GM12878 (cell line): ENCODE data around the gene TNFRSF8. TPM values are rescaled to one million over a fixed set of nuclear protein-coding genes. Genes with fewer than 3 reads are reported as not detected.

ENCODE experiments used
- ATF2 ChIP-seq: IDR thresholded peaks from 2 replicates; pipeline ENCODE4 v1.6.1; 2012; ENCODE audit warnings: low read length, inconsistent platforms
- ATF7 ChIP-seq: fragments of 450-650 bp; IDR thresholded peaks from 2 replicates; pipeline ENCODE4 v1.6.1; 2016; ENCODE audit warnings: low read depth, mild to moderate bottlenecking
- BCL3 ChIP-seq: IDR thresholded peaks from 2 replicates; pipeline ENCODE4 v1.6.1; 2011; ENCODE audit warnings: borderline replicate concordance, low read depth, mild to moderate bottlenecking, moderate library complexity, low read length; ENCODE audit not compliant: insufficient read depth, poor library complexity, severe bottlenecking
- BCLAF1 ChIP-seq: fragments of 450-650 bp; IDR thresholded peaks from 2 replicates; pipeline ENCODE4 v1.6.1; 2017; ENCODE audit warnings: antibody characterized with exemption, mild to moderate bottlenecking, moderate library complexity
- EP300 ChIP-seq, 2 experiments: fragments of 150-350 bp in 1 of 2; IDR thresholded peaks; 2 replicates each; pipeline ENCODE4 v1.6.1; 2011 to 2012; ENCODE audit warnings: low read depth in 2 of 2, low read length in 2 of 2, borderline replicate concordance in 1 of 2, improper control_type of control experiment in 1 of 2, inconsistent platforms in 1 of 2; ENCODE audit not compliant: control insufficient read depth in 1 of 2
- IKZF2 ChIP-seq, 2 experiments: fragments of 450-650 bp; IDR thresholded peaks; 2 replicates each; pipeline ENCODE4 v1.6.1; 2017; ENCODE audit warnings: mild to moderate bottlenecking in 2 of 2, moderate library complexity in 2 of 2
- LARP7 ChIP-seq: fragments of 450-650 bp; IDR thresholded peaks from 2 replicates; pipeline ENCODE4 v1.6.1; 2017; ENCODE audit warnings: mild to moderate bottlenecking
- MEF2B ChIP-seq: fragments of 450-650 bp; IDR thresholded peaks from 2 replicates; pipeline ENCODE4 v1.6.1; 2018; ENCODE audit warnings: mild to moderate bottlenecking, moderate library complexity; ENCODE audit not compliant: partially characterized antibody, poor library complexity, severe bottlenecking
- MTA2 ChIP-seq: fragments of 450-650 bp; IDR thresholded peaks from 2 replicates; pipeline ENCODE4 v1.6.1; 2016; ENCODE audit warnings: low read depth, mild to moderate bottlenecking, moderate library complexity
- POLR2A ChIP-seq: IDR thresholded peaks from 2 replicates; pipeline ENCODE4 v1.6.1; 2011; ENCODE audit warnings: low read depth, mild to moderate bottlenecking, low read length
- POLR2AphosphoS5 ChIP-seq: IDR thresholded peaks from 2 replicates; pipeline ENCODE4 v1.6.1; 2011; ENCODE audit warnings: mild to moderate bottlenecking, low read length, inconsistent platforms
- RELA ChIP-seq: fragments of 450-650 bp; IDR thresholded peaks from 2 replicates; pipeline ENCODE4 v1.8.0; 2014; ENCODE audit warnings: borderline replicate concordance; ENCODE audit not compliant: partially characterized antibody
- RELB ChIP-seq: fragments of 450-650 bp; IDR thresholded peaks from 2 replicates; pipeline ENCODE4 v1.6.1; 2017; ENCODE audit warnings: low read depth, mild to moderate bottlenecking, moderate library complexity
- SMC3 ChIP-seq: IDR thresholded peaks from 2 replicates; pipeline ENCODE4 v1.6.1; 2011; ENCODE audit warnings: low read length, improper control_type of control experiment, borderline replicate concordance
- TBL1XR1 ChIP-seq: IDR thresholded peaks from 2 replicates; pipeline ENCODE4 v1.6.1; 2012; ENCODE audit warnings: low read depth, low read length, improper control_type of control experiment
- polyA plus RNA-seq, 11 experiments: library from polyadenylated mRNA; depleted of rRNA in 4 of 11; unstranded in 6 of 11; stranded (reverse) in 5 of 11; fragments of >200 nt; fragmentation: Nextera tagmentation in 4 of 11; fragmentation: Illumina TruSeq in 1 of 11; extraction: Ambion mirVana in 4 of 11; extraction: Trizol in 1 of 11; gene quantifications; 1 replicate in 1 of 11; 2 replicates in 10 of 11; pipeline versions ENCODE4 v1.2.1 to v1.2.3, GENCODE V29; 2011 to 2016; ENCODE audit warnings: inconsistent platforms in 2 of 11, missing spikeins in 2 of 11, low read depth in 1 of 11
- total RNA-seq, 4 experiments: library from RNA; depleted of rRNA in 3 of 4; stranded (reverse); fragments of >200 nt in 3 of 4; fragmentation: Illumina TruSeq in 1 of 4; extraction: Trizol in 1 of 4; gene quantifications; 2 replicates each; pipeline versions ENCODE4 v1.2.1 to v1.2.3, GENCODE V29; 2013 to 2021

Gene TNFRSF8
- total and polyA plus RNA-seq, 10 of the 15 experiments (the other 5 are each of a cell fraction or from before 2014, with no cell fraction given): 9.8 to 114 (median 58.8) TPM

GRCh38 chr1:12053752-12054548, 9.2 kb upstream of the TNFRSF8 start (continued):
- TF ChIP-seq RELA: no peak
- no peak for TF ChIP-seq LARP7
- peak; percentile 77 for TF ChIP-seq MEF2B
- 0 out of 2 replicates have a peak, but pooled peaks have one; percentile 9 for TF ChIP-seq SMC3
- TF ChIP-seq TBL1XR1: peak; percentile 21; the same call in 1 of the 2 replicates
- no peak for TF ChIP-seq BCLAF1
- peak; percentile 50 for TF ChIP-seq POLR2A
- TF ChIP-seq MTA2: 0 out of 2 replicates have a peak, but pooled peaks have one; percentile 39
- TF ChIP-seq RELB: peak; percentile 17; the same call in 1 of the 2 replicates
- TF ChIP-seq ATF7: peak; percentile 35; the same call in 1 of the 2 replicates
- peak; percentile 64 for TF ChIP-seq BCL3
- 0 out of 4 replicates have a peak, but pooled peaks of 1 of the 2 experiments have one; percentile 31 for TF ChIP-seq EP300 (IDR thresholded peaks at IDR 0.05; ENCODE audit: borderline replicate concordance in 1 of 2, control insufficient read depth in 1 of 2, low read depth in 2 of 2, low read length in 2 of 2)
- TF ChIP-seq POLR2AphosphoS5: 0 out of 2 replicates have a peak, but pooled peaks have one; percentile 17
- no peak for TF ChIP-seq ATF2
- peak in 1 of 2 experiments; percentile 33; a peak in 1 of 4 replicates for TF ChIP-seq IKZF2 (IDR thresholded peaks at IDR 0.05)
